Left colon (tissue), 2 donors: ENCODE measurements around the gene CADM1. TPM values are rescaled to one million over a fixed set of nuclear protein-coding genes. Genes with fewer than 3 reads are reported as not detected.
A peak's percentile ranks its signal among the peaks of the same experiment; 100 is the strongest.

Source experiments
- ATAC-seq: fragments of 200-7000 bp; cut with Tn5 transposase; one replicate; pipeline ENCODE4 v1.9.1; 2020; ENCODE audit warnings: mild to moderate bottlenecking, moderate library complexity
- DNase-seq, 2 donors: peaks; one replicate each; pipeline ENCODE4 v3.0.0-alpha.2; 2020
- intact Hi-C, 2 donors: fragments of 100-400 bp; cut with DNase I in 1 of 2; cut with micrococcal nuclease in 1 of 2; formaldehyde crosslinking; loops; one replicate each; pipeline versions ENCODE4 v1.11.2 to v1.14.0; 2022; cut with DNase I, micrococcal nuclease
- total RNA-seq, 2 donors: library from RNA; stranded (reverse); fragmentation: NEBNext Ultra II Directional; extraction: Animal tissue kit (Norgen Biotek cat#: 25700); gene quantifications; one replicate each; pipeline ENCODE4 v1.2.1, GENCODE V29; 2021
- donor health status: DM: no; HTN: no; CAD: no.
- donor health status: DM: yes; HTN: yes; CAD: no.

CADM1 gene
- total RNA-seq, 2 donors from 2014 or later, result 3.8 to 5.8 TPM

- DNase-seq, result no peak
- intact Hi-C loops, result no loop called here
These were observed 315.3 kb downstream of the CADM1 start for GRCh38 chr11:115188898-115189278.

GRCh38 chr11:115188188-115188897 is 315.9 kb downstream of the CADM1 start:
- ATAC-seq (peak; percentile 65), DNase-seq (no peak)
- intact Hi-C loops, result no loop called here

More at GRCh38 chr11:115188898-115189278, 315.3 kb downstream of the CADM1 start:
- ATAC-seq, result no peak

GRCh38 chr11:115185931-115186330 is 318.3 kb downstream of the CADM1 start:
- DNase-seq, result no peak
- intact Hi-C loops, result no loop called here
- ATAC-seq, result no peak

- DNase-seq, result no peak
- intact Hi-C loops, result no loop called here
- ATAC-seq, result no peak
These were observed 318.7 kb downstream of the CADM1 start for GRCh38 chr11:115185507-115185906.

GRCh38 chr11:115184901-115185300 is 319.3 kb downstream of the CADM1 start:
- no peak for ATAC-seq
- intact Hi-C loops, result no loop called here

GRCh38 chr11:115183830-115184229 is 320.4 kb downstream of the CADM1 start:
- intact Hi-C loops, result no loop called here
- ATAC-seq, result no peak
- no peak for DNase-seq

More at GRCh38 chr11:115184901-115185300, 319.3 kb downstream of the CADM1 start:
- DNase-seq, result no peak

- intact Hi-C loops, result no loop called here
- ATAC-seq (no peak), DNase-seq (no peak)
These were observed 321.1 kb downstream of the CADM1 start for GRCh38 chr11:115183136-115183535.

GRCh38 chr11:115182282-115182955 is 321.8 kb downstream of the CADM1 start:
- intact Hi-C loops, result no loop called here
- ATAC-seq (no peak), DNase-seq (no peak)

- intact Hi-C loops, result no loop called here
- ATAC-seq (no peak), DNase-seq (no peak)
These were observed 322.7 kb downstream of the CADM1 start for GRCh38 chr11:115181538-115181937.

- ATAC-seq, result no peak
- intact Hi-C loops, result no loop called here
These were observed 323.9 kb downstream of the CADM1 start for GRCh38 chr11:115180272-115180671.

GRCh38 chr11:115179636-115180035 is 324.6 kb downstream of the CADM1 start:
- intact Hi-C loops, result no loop called here
- no peak for ATAC-seq
- DNase-seq, result no peak

More at GRCh38 chr11:115180272-115180671, 323.9 kb downstream of the CADM1 start:
- no peak for DNase-seq

- intact Hi-C loops, result no loop called here
- DNase-seq, result no peak
- no peak for ATAC-seq
These were observed 325.5 kb downstream of the CADM1 start for GRCh38 chr11:115178705-115179104.

- DNase-seq (no peak), ATAC-seq (no peak)
- intact Hi-C loops, result no loop called here
These were observed 331.1 kb downstream of the CADM1 start for GRCh38 chr11:115173136-115173535.

- DNase-seq (peak in 1 of 2 donors; percentile 41), ATAC-seq (no peak)
- intact Hi-C loops, result no loop called here
These were observed 333.9 kb downstream of the CADM1 start for GRCh38 chr11:115170133-115170815.

GRCh38 chr11:115169251-115169650 is 335.0 kb downstream of the CADM1 start:
- intact Hi-C loops, result no loop called here
- ATAC-seq, result no peak

GRCh38 chr11:115168686-115169085 is 335.5 kb downstream of the CADM1 start:
- ATAC-seq, result no peak
- no peak for DNase-seq
- intact Hi-C loops, result no loop called here

More at GRCh38 chr11:115169251-115169650, 335.0 kb downstream of the CADM1 start:
- no peak for DNase-seq

GRCh38 chr11:115168229-115168671 is 336.0 kb downstream of the CADM1 start:
- intact Hi-C loops, result no loop called here
- no peak for ATAC-seq
- DNase-seq, result no peak

- no peak for ATAC-seq
- no peak for DNase-seq
- intact Hi-C loops, result no loop called here
These were observed 336.8 kb downstream of the CADM1 start for GRCh38 chr11:115167456-115167855.

GRCh38 chr11:115166820-115167219 is 337.4 kb downstream of the CADM1 start:
- ATAC-seq (peak; percentile 70), DNase-seq (no peak)

GRCh38 chr11:115164774-115165173 is 339.4 kb downstream of the CADM1 start:
- ATAC-seq, result no peak
- intact Hi-C loops, result no loop called here

More at GRCh38 chr11:115166820-115167219, 337.4 kb downstream of the CADM1 start:
- intact Hi-C loops, result no loop called here

More at GRCh38 chr11:115164774-115165173, 339.4 kb downstream of the CADM1 start:
- DNase-seq, result no peak
